PFSK-1 (cell line): ENCODE results near the gene BCOR.

Source experiments
- POLR2AphosphoS5 ChIP-seq: IDR thresholded peaks from 2 replicates; pipeline ENCODE4 v1.6.1; 2012; ENCODE audit warnings: low read depth, mild to moderate bottlenecking, control low read depth, low read length, moderate library complexity
- REST ChIP-seq, 2 experiments: IDR thresholded peaks; 2 replicates each; pipeline versions ENCODE4 v1.6.1 to v1.8.0; 2011 to 2012; ENCODE audit warnings: low read depth in 2 of 2, low read length in 2 of 2, control low read depth in 1 of 2, inconsistent platforms in 1 of 2, mild to moderate bottlenecking in 1 of 2, moderate library complexity in 1 of 2; ENCODE audit not compliant: insufficient read depth in 1 of 2
- TAF1 ChIP-seq: IDR thresholded peaks from 2 replicates; pipeline ENCODE4 v1.6.1; 2012; ENCODE audit warnings: low read length, control low read depth, borderline replicate concordance; ENCODE audit not compliant: insufficient read depth

- no peak for TF ChIP-seq REST (IDR thresholded peaks at IDR 0.05; ENCODE audit: insufficient read depth in 1 of 2, low read depth in 2 of 2, low read length in 2 of 2)
- TF ChIP-seq TAF1: no peak
- no peak for TF ChIP-seq POLR2AphosphoS5
Measured at GRCh38 chrX:40057405-40057804, 40.4 kb downstream of the BCOR start.
